ENCODE data around the gene PYDC1.

- TF ChIP-seq, protein P1, sequence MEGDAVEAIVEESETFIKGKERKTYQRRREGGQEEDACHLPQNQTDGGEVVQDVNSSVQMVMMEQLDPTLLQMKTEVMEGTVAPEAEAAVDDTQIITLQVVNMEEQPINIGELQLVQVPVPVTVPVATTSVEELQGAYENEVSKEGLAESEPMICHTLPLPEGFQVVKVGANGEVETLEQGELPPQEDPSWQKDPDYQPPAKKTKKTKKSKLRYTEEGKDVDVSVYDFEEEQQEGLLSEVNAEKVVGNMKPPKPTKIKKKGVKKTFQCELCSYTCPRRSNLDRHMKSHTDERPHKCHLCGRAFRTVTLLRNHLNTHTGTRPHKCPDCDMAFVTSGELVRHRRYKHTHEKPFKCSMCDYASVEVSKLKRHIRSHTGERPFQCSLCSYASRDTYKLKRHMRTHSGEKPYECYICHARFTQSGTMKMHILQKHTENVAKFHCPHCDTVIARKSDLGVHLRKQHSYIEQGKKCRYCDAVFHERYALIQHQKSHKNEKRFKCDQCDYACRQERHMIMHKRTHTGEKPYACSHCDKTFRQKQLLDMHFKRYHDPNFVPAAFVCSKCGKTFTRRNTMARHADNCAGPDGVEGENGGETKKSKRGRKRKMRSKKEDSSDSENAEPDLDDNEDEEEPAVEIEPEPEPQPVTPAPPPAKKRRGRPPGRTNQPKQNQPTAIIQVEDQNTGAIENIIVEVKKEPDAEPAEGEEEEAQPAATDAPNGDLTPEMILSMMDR (IDR thresholded peaks at IDR 0.05), result no peak
- no peak for TF ChIP-seq POLR2A (IDR thresholded peaks at IDR 0.05)
Measured at GRCh38 chr16:31184888-31185287, 32.0 kb downstream of the PYDC1 start.
